WTC11 (cell line): ENCODE measurements around the gene LARGE1. TPM values are rescaled to one million over a fixed set of nuclear protein-coding genes. Genes with fewer than 3 reads are reported as not detected.

ENCODE experiments used
- ATAC-seq: fragments of 200-7000 bp; cut with Tn5 transposase; 2 replicates; pipeline ENCODE4 v1.10.0; 2021; ENCODE audit warnings: mild to moderate bottlenecking, moderate library complexity
- CTCF ChIA-PET: fragments of 300-600 bp; sonication (Branson Sonifier 250); formaldehyde crosslinking; loops from one replicate; lab custom pipeline; 2021; ENCODE audit warnings: antibody characterized with exemption; lab: Charles Lee
- POLR2A ChIA-PET: fragments of 350-600 bp; sonication (Branson Sonifier 250); formaldehyde crosslinking; loops from one replicate; lab custom pipeline; 2021; ENCODE audit warnings: antibody characterized with exemption; lab: Charles Lee
- DNase-seq: peaks from one replicate; pipeline ENCODE4 v3.0.0; 2021; ENCODE audit warnings: low spot score
- H3K27ac Mint-ChIP-seq: 2 replicates; pipeline ENCODE4 v1.8.0; 2021; ENCODE audit warnings: mixed read lengths
- H3K27me3 Mint-ChIP-seq: 2 replicates; pipeline ENCODE4 v1.8.0; 2021; ENCODE audit warnings: low read depth, mild to moderate bottlenecking, moderate library complexity, mixed read lengths
- H3K36me3 Mint-ChIP-seq: 2 replicates; pipeline ENCODE4 v1.8.0; 2021; ENCODE audit warnings: mixed read lengths
- H3K4me1 Mint-ChIP-seq: 2 replicates; pipeline ENCODE4 v1.8.0; 2022; ENCODE audit warnings: mixed read lengths
- H3K4me3 Mint-ChIP-seq: 2 replicates; pipeline ENCODE4 v1.8.0; 2021; ENCODE audit warnings: mild to moderate bottlenecking, moderate library complexity, mixed read lengths
- H3K9me3 Mint-ChIP-seq: 2 replicates; pipeline ENCODE4 v1.8.0; 2021; ENCODE audit warnings: mixed read lengths
- AR ChIP-seq: fragments of 250-450 bp; sonication (Bioruptor Pico); IDR thresholded peaks from 2 replicates; pipeline ENCODE4 v1.9.0; 2021; ENCODE audit warnings: mild to moderate bottlenecking
- ATF1 ChIP-seq: sonication (generic); formaldehyde crosslinking; IDR thresholded peaks from 2 replicates; pipeline ENCODE4 v1.8.1; 2023; ENCODE audit warnings: mild to moderate bottlenecking, moderate library complexity, missing genetic modification reagents
- ATF3 ChIP-seq: sonication (generic); formaldehyde crosslinking; conservative IDR thresholded peaks from 2 replicates; pipeline ENCODE4 v1.8.1; 2022; ENCODE audit warnings: mild to moderate bottlenecking, missing genetic modification reagents
- MXD4 ChIP-seq: fragments of 250-450 bp; sonication (Bioruptor Pico); IDR thresholded peaks from 2 replicates; pipeline ENCODE4 v1.8.0; 2021; ENCODE audit warnings: mild to moderate bottlenecking, moderate library complexity, borderline replicate concordance
- MYBL2 ChIP-seq: sonication (generic); formaldehyde crosslinking; IDR thresholded peaks from 2 replicates; pipeline ENCODE4 v1.8.1; 2023; ENCODE audit warnings: mild to moderate bottlenecking, moderate library complexity, missing genetic modification reagents
- PRRX2 ChIP-seq: fragments of 250-450 bp; sonication (Bioruptor Pico); IDR thresholded peaks from 2 replicates; pipeline ENCODE4 v1.8.0; 2021; ENCODE audit warnings: mild to moderate bottlenecking
- SP1 ChIP-seq: sonication (generic); formaldehyde crosslinking; conservative IDR thresholded peaks from 2 replicates; pipeline ENCODE4 v1.8.1; 2022; ENCODE audit warnings: missing genetic modification reagents
- STAT6 ChIP-seq: sonication (generic); formaldehyde crosslinking; conservative IDR thresholded peaks from 2 replicates; pipeline ENCODE4 v1.8.1; 2023; ENCODE audit warnings: mild to moderate bottlenecking, low read depth, missing genetic modification reagents, moderate library complexity
- TEAD1 ChIP-seq: sonication (generic); formaldehyde crosslinking; IDR thresholded peaks from 2 replicates; pipeline ENCODE4 v1.8.0; 2022; ENCODE audit warnings: mild to moderate bottlenecking, missing genetic modification reagents
- ZNF219 ChIP-seq: sonication (generic); formaldehyde crosslinking; IDR thresholded peaks from 2 replicates; pipeline ENCODE4 v1.8.0; 2023; ENCODE audit warnings: missing genetic modification reagents, mild to moderate bottlenecking, borderline replicate concordance
- ZNF263 ChIP-seq: sonication (generic); formaldehyde crosslinking; IDR thresholded peaks from 2 replicates; pipeline ENCODE4 v1.8.1; 2022; ENCODE audit warnings: low read depth, mild to moderate bottlenecking, moderate library complexity, missing genetic modification reagents
- ZNF396 ChIP-seq: fragments of 250-450 bp; sonication (Bioruptor Pico); IDR thresholded peaks from 2 replicates; pipeline ENCODE4 v1.8.0; 2021; ENCODE audit warnings: mild to moderate bottlenecking, moderate library complexity, borderline replicate concordance
- ZNF512 ChIP-seq: sonication (generic); formaldehyde crosslinking; IDR thresholded peaks from 2 replicates; pipeline ENCODE4 v1.8.1; 2022; ENCODE audit warnings: missing genetic modification reagents, borderline replicate concordance
- ZNF532 ChIP-seq: fragments of 250-450 bp; sonication (Bioruptor Pico); IDR thresholded peaks from 2 replicates; pipeline ENCODE4 v1.9.0; 2021; ENCODE audit warnings: mild to moderate bottlenecking, borderline replicate concordance
- ZSCAN18 ChIP-seq: fragments of 250-450 bp; sonication (Bioruptor Pico); IDR thresholded peaks from 2 replicates; pipeline ENCODE4 v2.1.2; 2022; ENCODE audit warnings: mild to moderate bottlenecking, moderate library complexity
- total RNA-seq: library from RNA; stranded (reverse); gene quantifications from 3 replicates; pipeline ENCODE4 v1.2.3, GENCODE V29; 2021
- TF ChIP-seq, protein P1 (sequence below): sonication (generic); formaldehyde crosslinking; IDR thresholded peaks from 2 replicates; pipeline ENCODE4 v1.8.0; 2022; ENCODE audit warnings: mild to moderate bottlenecking, missing genetic modification reagents
- TF ChIP-seq, protein P2 (sequence below): sonication (generic); formaldehyde crosslinking; IDR thresholded peaks from 2 replicates; pipeline ENCODE4 v1.8.0; 2022; ENCODE audit warnings: mild to moderate bottlenecking, missing genetic modification reagents

The LARGE1 gene
- total RNA-seq, 1 experiment from 2014 or later, result 72.6 TPM

- no peak for TF ChIP-seq STAT6 (CRISPR knock-in tag)
These were observed 231.4 kb downstream of the LARGE1 start (continued) for GRCh38 chr22:33688903-33689302.

GRCh38 chr22:33687464-33687863, 232.8 kb downstream of the LARGE1 start:
- ATAC-seq (no peak), DNase-seq (no peak)
- POLR2A ChIA-PET, result no interaction called here
- H3K4me1 Mint-ChIP-seq, result peaks cover 15% of the 10 kb centered on the region
- H3K9me3 Mint-ChIP-seq, result peaks cover 19% of the 10 kb centered on the region
- no peak overlapping the region for H3K27ac Mint-ChIP-seq
- CTCF ChIA-PET, result no interaction called here
- H3K36me3 Mint-ChIP-seq, result peaks cover 17% of the 10 kb centered on the region
- H3K4me3 Mint-ChIP-seq, result no peak overlapping the region
- no peak for TF ChIP-seq MYBL2 (CRISPR knock-in tag)
- TF ChIP-seq ZNF396 (CRISPR knock-in tag), result no peak
- TF ChIP-seq PRRX2 (CRISPR knock-in tag), result no peak
- no peak for TF ChIP-seq AR (CRISPR knock-in tag)
- no peak for TF ChIP-seq ATF1 (CRISPR knock-in tag)
- no peak for TF ChIP-seq ATF3
- TF ChIP-seq, protein P1, sequence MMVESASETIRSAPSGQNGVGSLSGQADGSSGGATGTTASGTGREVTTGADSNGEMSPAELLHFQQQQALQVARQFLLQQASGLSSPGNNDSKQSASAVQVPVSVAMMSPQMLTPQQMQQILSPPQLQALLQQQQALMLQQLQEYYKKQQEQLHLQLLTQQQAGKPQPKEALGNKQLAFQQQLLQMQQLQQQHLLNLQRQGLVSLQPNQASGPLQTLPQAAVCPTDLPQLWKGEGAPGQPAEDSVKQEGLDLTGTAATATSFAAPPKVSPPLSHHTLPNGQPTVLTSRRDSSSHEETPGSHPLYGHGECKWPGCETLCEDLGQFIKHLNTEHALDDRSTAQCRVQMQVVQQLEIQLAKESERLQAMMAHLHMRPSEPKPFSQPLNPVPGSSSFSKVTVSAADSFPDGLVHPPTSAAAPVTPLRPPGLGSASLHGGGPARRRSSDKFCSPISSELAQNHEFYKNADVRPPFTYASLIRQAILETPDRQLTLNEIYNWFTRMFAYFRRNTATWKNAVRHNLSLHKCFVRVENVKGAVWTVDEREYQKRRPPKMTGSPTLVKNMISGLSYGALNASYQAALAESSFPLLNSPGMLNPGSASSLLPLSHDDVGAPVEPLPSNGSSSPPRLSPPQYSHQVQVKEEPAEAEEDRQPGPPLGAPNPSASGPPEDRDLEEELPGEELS (CRISPR knock-in tag), result no peak
- TF ChIP-seq, protein P2, sequence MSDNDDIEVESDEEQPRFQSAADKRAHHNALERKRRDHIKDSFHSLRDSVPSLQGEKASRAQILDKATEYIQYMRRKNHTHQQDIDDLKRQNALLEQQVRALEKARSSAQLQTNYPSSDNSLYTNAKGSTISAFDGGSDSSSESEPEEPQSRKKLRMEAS (CRISPR knock-in tag), result no peak
- no peak for TF ChIP-seq MXD4 (CRISPR knock-in tag)
- TF ChIP-seq ZNF512, result no peak
- TF ChIP-seq SP1 (CRISPR knock-in tag), result no peak
- no peak for TF ChIP-seq ZNF532 (CRISPR knock-in tag)
- TF ChIP-seq ZNF219, result no peak
- TF ChIP-seq ZNF263 (CRISPR knock-in tag), result no peak
- no peak for TF ChIP-seq TEAD1
- no peak for TF ChIP-seq ZSCAN18 (CRISPR knock-in tag)
- H3K27me3 Mint-ChIP-seq, result no peaks in the 10 kb centered on the region
